SK-N-SH (cell line): ENCODE results near the gene PDK2. TPM values are rescaled to one million over a fixed set of nuclear protein-coding genes. Genes with fewer than 3 reads are reported as not detected.

Source experiments
- CHD2 ChIP-seq: fragments of 150-350 bp; IDR thresholded peaks from 2 replicates; pipeline ENCODE4 v1.6.1; 2018; ENCODE audit warnings: low read length; ENCODE audit not compliant: partially characterized antibody
- EP300 ChIP-seq, 2 experiments: IDR thresholded peaks; 2 replicates each; pipeline versions ENCODE4 v1.4.0 to v1.6.1; 2012; ENCODE audit warnings: borderline replicate concordance in 1 of 2, low read depth in 1 of 2, low read length in 1 of 2
- GATA2 ChIP-seq: sonication (generic); formaldehyde crosslinking; IDR thresholded peaks from 2 replicates; pipeline ENCODE4 v1.5.0; 2020; ENCODE audit warnings: mild to moderate bottlenecking, missing genetic modification reagents
- MEF2A ChIP-seq: IDR thresholded peaks from 2 replicates; pipeline ENCODE4 v1.4.0; 2012; ENCODE audit warnings: low read depth, borderline replicate concordance
- MXI1 ChIP-seq: IDR thresholded peaks from 2 replicates; pipeline ENCODE4 v1.6.1; 2012; ENCODE audit warnings: mild to moderate bottlenecking, low read depth, low read length, improper control_type of control experiment
- PBX3 ChIP-seq: IDR thresholded peaks from 2 replicates; pipeline ENCODE4; 2012
- SMC3 ChIP-seq: IDR thresholded peaks from 2 replicates; pipeline ENCODE4 v1.6.1; 2012; ENCODE audit warnings: low read depth, low read length, improper control_type of control experiment
- TCF12 ChIP-seq: IDR thresholded peaks from 2 replicates; pipeline ENCODE4 v1.4.0; 2012
- TEAD4 ChIP-seq: IDR thresholded peaks from 2 replicates; pipeline ENCODE4 v1.4.0; 2012; ENCODE audit warnings: mild to moderate bottlenecking, borderline replicate concordance; ENCODE audit not compliant: insufficient read depth
- polyA plus RNA-seq, 3 experiments: library from polyadenylated mRNA; depleted of rRNA; stranded (reverse); fragments of >200 nt; gene quantifications; 2 replicates each; pipeline ENCODE4 v1.2.3, GENCODE V29; 2012
- TF ChIP-seq, protein P1 (sequence below): fragments of 150-350 bp; IDR thresholded peaks from 2 replicates; pipeline ENCODE4 v1.6.1; 2016; ENCODE audit warnings: mild to moderate bottlenecking, low read depth, low read length
- TF ChIP-seq, protein P2 (sequence below): IDR thresholded peaks from 2 replicates; pipeline ENCODE4 v1.4.0; 2012; ENCODE audit warnings: low read depth, borderline replicate concordance

The PDK2 gene
- polyA plus RNA-seq, 1 of the 3 experiments (the other 2 are of a cell fraction), result 124 TPM

DNA sequence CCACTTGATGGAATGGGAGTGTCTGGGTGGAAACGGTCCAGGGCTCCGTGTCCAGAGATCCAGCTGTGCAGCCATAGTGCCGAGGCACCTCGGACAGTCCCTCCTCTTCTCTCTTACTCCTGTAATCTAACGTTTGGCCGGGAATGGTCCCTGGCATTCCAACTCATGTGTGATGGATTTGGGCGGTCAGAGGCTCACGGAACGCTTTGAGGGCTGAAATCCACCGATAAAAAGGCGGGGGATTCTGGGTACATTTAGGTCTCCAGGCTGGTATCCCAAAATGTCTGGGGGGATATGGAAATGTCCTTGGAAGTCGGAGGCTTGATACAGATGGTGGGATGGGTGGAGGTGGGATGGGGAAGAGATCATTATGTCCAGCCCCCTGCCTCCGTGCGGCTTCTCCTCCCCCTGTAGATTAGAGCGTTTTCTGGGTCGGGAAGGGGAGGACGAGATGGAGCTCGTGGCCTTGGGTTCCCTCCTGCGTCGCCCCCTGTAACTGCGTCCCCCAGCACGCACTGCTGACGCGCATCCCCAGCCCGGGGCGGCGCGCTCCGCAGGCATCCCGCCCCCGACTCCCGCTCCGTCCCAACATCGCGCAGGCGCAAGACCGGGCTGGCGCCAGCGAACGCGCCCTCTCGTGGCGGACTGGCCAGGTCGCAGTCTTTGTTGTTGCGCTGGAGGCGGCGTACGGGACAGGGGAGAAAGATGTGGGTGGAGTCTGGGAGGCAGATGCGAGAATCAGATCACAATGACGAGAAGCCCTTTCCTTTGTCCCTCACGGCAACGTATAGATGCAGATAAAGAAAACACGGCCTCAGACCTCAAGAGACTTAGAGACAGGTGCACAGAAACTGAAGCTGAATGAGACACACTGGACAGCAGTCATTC lies 66.1 kb downstream of the PDK2 start (continued):
- TF ChIP-seq MXI1 (peak; percentile 90), TCF12 (no peak; the same call in 1 of the 2 replicates), CHD2 (peak; percentile 76), MEF2A (no peak), TEAD4 (no peak), SMC3 (peak; percentile 99), GATA2 (peak; percentile 50), EP300 (IDR thresholded peaks at IDR 0.05; ENCODE audit: borderline replicate concordance in 1 of 2, low read depth in 1 of 2, low read length in 1 of 2) (peak in 1 of 2 experiments; percentile 44; a peak in 1 of 4 replicates), PBX3 (no peak; the same call in 1 of the 2 replicates)
- TF ChIP-seq, protein P1, sequence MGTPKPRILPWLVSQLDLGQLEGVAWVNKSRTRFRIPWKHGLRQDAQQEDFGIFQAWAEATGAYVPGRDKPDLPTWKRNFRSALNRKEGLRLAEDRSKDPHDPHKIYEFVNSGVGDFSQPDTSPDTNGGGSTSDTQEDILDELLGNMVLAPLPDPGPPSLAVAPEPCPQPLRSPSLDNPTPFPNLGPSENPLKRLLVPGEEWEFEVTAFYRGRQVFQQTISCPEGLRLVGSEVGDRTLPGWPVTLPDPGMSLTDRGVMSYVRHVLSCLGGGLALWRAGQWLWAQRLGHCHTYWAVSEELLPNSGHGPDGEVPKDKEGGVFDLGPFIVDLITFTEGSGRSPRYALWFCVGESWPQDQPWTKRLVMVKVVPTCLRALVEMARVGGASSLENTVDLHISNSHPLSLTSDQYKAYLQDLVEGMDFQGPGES, result no peak
- TF ChIP-seq, protein P2, sequence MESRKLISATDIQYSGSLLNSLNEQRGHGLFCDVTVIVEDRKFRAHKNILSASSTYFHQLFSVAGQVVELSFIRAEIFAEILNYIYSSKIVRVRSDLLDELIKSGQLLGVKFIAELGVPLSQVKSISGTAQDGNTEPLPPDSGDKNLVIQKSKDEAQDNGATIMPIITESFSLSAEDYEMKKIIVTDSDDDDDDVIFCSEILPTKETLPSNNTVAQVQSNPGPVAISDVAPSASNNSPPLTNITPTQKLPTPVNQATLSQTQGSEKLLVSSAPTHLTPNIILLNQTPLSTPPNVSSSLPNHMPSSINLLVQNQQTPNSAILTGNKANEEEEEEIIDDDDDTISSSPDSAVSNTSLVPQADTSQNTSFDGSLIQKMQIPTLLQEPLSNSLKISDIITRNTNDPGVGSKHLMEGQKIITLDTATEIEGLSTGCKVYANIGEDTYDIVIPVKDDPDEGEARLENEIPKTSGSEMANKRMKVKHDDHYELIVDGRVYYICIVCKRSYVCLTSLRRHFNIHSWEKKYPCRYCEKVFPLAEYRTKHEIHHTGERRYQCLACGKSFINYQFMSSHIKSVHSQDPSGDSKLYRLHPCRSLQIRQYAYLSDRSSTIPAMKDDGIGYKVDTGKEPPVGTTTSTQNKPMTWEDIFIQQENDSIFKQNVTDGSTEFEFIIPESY, result no peak
- TF ChIP-seq, all 33 proteins: peak for 16

Other genes starting within 250 kb of the PDK2 start
- gene TAC4, start 247.3 kb upstream of the PDK2 start, polyA plus RNA-seq (2012; rRNA removed), result not detected in 2 replicates
- gene DLX4, start 126.2 kb upstream of the PDK2 start, polyA plus RNA-seq (2012; rRNA removed), result 0.03 and 0.10 TPM in 2 replicates
- gene DLX3, start 100.1 kb upstream of the PDK2 start, polyA plus RNA-seq (2012; rRNA removed), result not detected in 2 replicates
- 543 and 766 TPM in 2 replicates for gene ITGA3, start 39.2 kb upstream of the PDK2 start, polyA plus RNA-seq (2012; rRNA removed)
- gene SAMD14, start 34.8 kb downstream of the PDK2 start, polyA plus RNA-seq (2012; rRNA removed), result 2.8 and 3.4 TPM in 2 replicates
- gene PPP1R9B, start 55.3 kb downstream of the PDK2 start, polyA plus RNA-seq (2012; rRNA removed), result 26.9 and 35.2 TPM in 2 replicates
- 0.29 TPM in 1 of 2 replicates, not detected in the other for gene SGCA, start 70.7 kb downstream of the PDK2 start, polyA plus RNA-seq (2012; rRNA removed)
- gene COL1A1, start 106.3 kb downstream of the PDK2 start, polyA plus RNA-seq (2012; rRNA removed), result 265 and 1,461 TPM in 2 replicates
- gene TMEM92, start 179.1 kb downstream of the PDK2 start, polyA plus RNA-seq (2012; rRNA removed), result 0.28 and 0.46 TPM in 2 replicates